ENCODE results near the gene KIF11.

DNA sequence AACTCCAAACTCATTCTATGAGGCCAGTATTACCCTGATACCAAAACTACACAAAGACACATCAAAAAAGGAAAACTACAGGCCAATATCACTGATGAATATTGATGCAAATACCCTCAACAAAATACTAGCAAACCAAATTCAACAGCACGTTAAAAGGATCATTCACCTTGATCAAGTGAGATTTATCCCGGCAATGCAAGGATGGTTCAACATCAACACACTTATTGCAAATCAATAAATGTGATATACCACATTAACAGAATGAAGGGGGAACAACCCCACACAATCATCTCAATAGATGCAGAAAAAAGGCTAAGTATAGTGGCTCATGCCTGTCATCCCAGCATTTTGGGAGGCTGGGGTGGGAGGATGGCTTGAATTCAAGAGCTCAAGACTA is 39.0 kb upstream of the KIF11 start:
- no peak for TF ChIP-seq POLR2A (IDR thresholded peaks at IDR 0.05)
- TF ChIP-seq CTCF (IDR thresholded peaks at IDR 0.05) = no peak
- no peak for TF ChIP-seq POLR2AphosphoS5 (IDR thresholded peaks at IDR 0.05)
- no peak for TF ChIP-seq EP300 (IDR thresholded peaks at IDR 0.05; ENCODE audit: low read depth)

Measured in transverse colon (tissue), 4 donors.